K562 (cell line): ENCODE measurements around the gene MPV17L2. TPM values are rescaled to one million over a fixed set of nuclear protein-coding genes. Genes with fewer than 3 reads are reported as not detected.
A peak's percentile ranks its signal among the peaks of the same experiment; 100 is the strongest.

ENCODE experiments used
- CTCFL ChIP-seq: IDR thresholded peaks from 2 replicates; pipeline ENCODE4 v1.6.1; 2011; ENCODE audit warnings: borderline replicate concordance, low read depth, mild to moderate bottlenecking, moderate library complexity, low read length; ENCODE audit not compliant: insufficient read depth, poor library complexity, severe bottlenecking
- CXXC5 ChIP-seq: fragments of 250-450 bp; sonication (Bioruptor Pico); IDR thresholded peaks from 2 replicates; pipeline ENCODE4 v1.8.0; 2022; ENCODE audit warnings: inconsistent platforms, mild to moderate bottlenecking, moderate library complexity
- HMBOX1 ChIP-seq: sonication (generic); IDR thresholded peaks from 2 replicates; pipeline ENCODE4 v1.6.1; 2016
- MGA ChIP-seq: fragments of 450-650 bp; IDR thresholded peaks from 2 replicates; pipeline ENCODE4 v1.6.1; 2016; ENCODE audit warnings: mild to moderate bottlenecking, moderate library complexity
- NCOR1 ChIP-seq: fragments of 450-650 bp; IDR thresholded peaks from 2 replicates; pipeline ENCODE4 v1.6.1; 2016; ENCODE audit warnings: mild to moderate bottlenecking, moderate library complexity
- VEZF1 ChIP-seq: fragments of 200-800 bp; sonication (Bioruptor generic); IDR thresholded peaks from 2 replicates; pipeline ENCODE4 v1.6.1; 2017; ENCODE audit warnings: missing genetic modification characterization, missing compliant biosample characterization
- ZNF124 ChIP-seq: sonication (generic); formaldehyde crosslinking; IDR thresholded peaks from 2 replicates; pipeline ENCODE4 v1.8.1; 2022; ENCODE audit warnings: missing genetic modification reagents
- ZNF445 ChIP-seq: fragments of 250-450 bp; sonication (Bioruptor Pico); IDR thresholded peaks from 2 replicates; pipeline ENCODE4 v1.4.0; 2020; ENCODE audit warnings: low read depth, mild to moderate bottlenecking, moderate library complexity
- ZNF511 ChIP-seq: sonication (generic); formaldehyde crosslinking; IDR thresholded peaks from 2 replicates; pipeline ENCODE4 v1.8.0; 2022; ENCODE audit warnings: mild to moderate bottlenecking, missing genetic modification reagents
- ZNF77 ChIP-seq: fragments of 250-450 bp; sonication (Bioruptor Pico); IDR thresholded peaks from 2 replicates; pipeline ENCODE4 v1.5.0; 2020
- polyA plus RNA-seq, 8 experiments: library from polyadenylated mRNA; depleted of rRNA in 4 of 8; stranded (reverse) in 5 of 8; unstranded in 3 of 8; fragments of >200 nt; fragmentation: Nextera tagmentation in 2 of 8; fragmentation: Illumina TruSeq in 1 of 8; extraction: Ambion mirVana in 2 of 8; extraction: Trizol in 1 of 8; gene quantifications; 2 replicates each; pipeline versions ENCODE4 v1.2.1 to v1.2.3, GENCODE V29; 2011 to 2014; ENCODE audit warnings: inconsistent platforms in 1 of 8, missing spikeins in 1 of 8
- total RNA-seq, 7 experiments: library from RNA; depleted of rRNA in 6 of 7; stranded (reverse); fragments of >200 nt in 6 of 7; fragmentation: Illumina TruSeq in 2 of 7; extraction: Trizol in 2 of 7; gene quantifications; 2 replicates each; pipeline versions ENCODE4 v1.2.1 to v1.2.3, GENCODE V29; 2011 to 2021; ENCODE audit warnings: low replicate concordance in 1 of 7

The MPV17L2 gene
- total and polyA plus RNA-seq, 9 of the 15 experiments (the other 6 are each of a cell fraction or from before 2014, with no cell fraction given): 10.6 to 60.2 (median 28.5) TPM

GRCh38 chr19:18205200-18205892 lies 12.3 kb downstream of the MPV17L2 start (continued):
- TF ChIP-seq MGA (peak; percentile 14; the same call in 1 of the 2 replicates), NCOR1 (peak; percentile 37), ZNF77 (no peak), CXXC5 (peak; percentile 58; the same call in 1 of the 2 replicates), ZNF511 (no peak), CTCFL (no peak), HMBOX1 (no peak), VEZF1 (peak; percentile 89), ZNF445 (CRISPR knock-in tag) (no peak), ZNF124 (no peak)
